H7 (cell line): ENCODE measurements around the gene OR2A5. TPM values are rescaled to one million over a fixed set of nuclear protein-coding genes. Genes with fewer than 3 reads are reported as not detected.

Source experiments
- total RNA-seq: library from RNA; depleted of rRNA; stranded (reverse); fragments of >200 nt; shearing (Covaris generic); gene quantifications from 2 replicates; pipeline ENCODE4 v1.2.3, GENCODE V29; 2014; rRNA removed

Gene OR2A5
- total RNA-seq, 1 experiment from 2014 or later = not detected

Other genes with a start within 250 kb of the OR2A5 start
- gene TCAF1, start 146.8 kb upstream of the OR2A5 start, total RNA-seq = 22.6 and 38.2 TPM in 2 replicates
- gene OR2F2, start 113.7 kb upstream of the OR2A5 start, total RNA-seq = not detected in 2 replicates
- gene OR2F1, start 94.1 kb upstream of the OR2A5 start, total RNA-seq = not detected in 2 replicates
- not detected in 2 replicates for gene OR6B1, start 48.6 kb upstream of the OR2A5 start, total RNA-seq
- gene OR2A25, start 20.9 kb downstream of the OR2A5 start, total RNA-seq = not detected in 2 replicates
- not detected in 2 replicates for gene OR2A12, start 37.3 kb downstream of the OR2A5 start, total RNA-seq
- not detected in 2 replicates for gene OR2A2, start 60.6 kb downstream of the OR2A5 start, total RNA-seq
- gene OR2A14, start 74.2 kb downstream of the OR2A5 start, total RNA-seq = not detected in 2 replicates
- 4.9 and 7.5 TPM in 2 replicates for gene CTAGE4, start 134.5 kb downstream of the OR2A5 start, total RNA-seq
- 1.4 and 1.6 TPM in 2 replicates for gene ARHGEF35, start 146.9 kb downstream of the OR2A5 start, total RNA-seq
- gene OR2A42, start 190.7 kb downstream of the OR2A5 start, total RNA-seq = not detected in 2 replicates
- gene OR2A7, start 215.8 kb downstream of the OR2A5 start, total RNA-seq = 2.0 TPM in 2 replicates
- not detected in 2 replicates for gene CTAGE8, start 220.3 kb downstream of the OR2A5 start, total RNA-seq